Ovary (tissue), 9 donors: ENCODE measurements around the gene MYH11. TPM values are rescaled to one million over a fixed set of nuclear protein-coding genes. Genes with fewer than 3 reads are reported as not detected.

Experiments
- DNase-seq, 5 donors: peaks; one replicate each; pipeline ENCODE4 v3.0.0-alpha.2; 2019 to 2020
- H3K27ac ChIP-seq, 2 donors: fragments of 200-600 bp; one replicate each; pipeline versions ENCODE4 v1.5.1 to v1.8.0; 2019 to 2022
- H3K27me3 ChIP-seq: fragments of 200-600 bp; one replicate; pipeline ENCODE4 v1.8.0; 2022
- H3K36me3 ChIP-seq: fragments of 200-600 bp; sonication (generic); one replicate; pipeline ENCODE4 v1.5.1; 2019
- H3K4me1 ChIP-seq: one replicate; pipeline ENCODE4 v1.8.1; 2013; ENCODE audit warnings: mild to moderate bottlenecking, moderate library complexity; ENCODE audit not compliant: insufficient read depth
- H3K4me3 ChIP-seq: fragments of 200-600 bp; sonication (generic); one replicate; pipeline ENCODE4 v1.5.1; 2017
- H3K9me3 ChIP-seq, 2 donors: fragments of 200-600 bp in 1 of 2; sonication (generic) in 1 of 2; one replicate each; pipeline versions ENCODE4 v1.5.1 to v1.8.1; 2013 to 2019; ENCODE audit warnings: mild to moderate bottlenecking in 1 of 2, moderate library complexity in 1 of 2
- CTCF ChIP-seq, 3 donors: fragments of 450-650 bp in 2 of 3; fragments of 200-600 bp in 1 of 3; IDR thresholded peaks; one replicate each; pipeline versions ENCODE4 v1.5.1 to v1.8.0; 2016 to 2022; ENCODE audit warnings: antibody characterized with exemption in 3 of 3, mild to moderate bottlenecking in 1 of 3
- EP300 ChIP-seq: sonication (generic); formaldehyde crosslinking; IDR thresholded peaks from one replicate; pipeline ENCODE4 v1.6.1; 2017; ENCODE audit warnings: antibody characterized with exemption
- POLR2A ChIP-seq: fragments of 450-650 bp; IDR thresholded peaks from one replicate; pipeline ENCODE4 v1.6.1; 2017; ENCODE audit warnings: antibody characterized with exemption, mild to moderate bottlenecking, moderate library complexity
- WGBS, 3 donors: extraction: QIAGEN DNeasy Blood & Tissue Kit in 1 of 3; methylation state at CpG; one replicate each; pipeline versions ENCODE4 v1.1.5 to v1.1.7; 2013 to 2017; 5-methylcytosine and 5-hydroxymethylcytosine counted together
- intact Hi-C, 4 donors: fragments of 100-400 bp; cut with DNase I; formaldehyde crosslinking; loops; one replicate each; pipeline versions ENCODE4 v1.11.0 to v1.15.1; 2022 to 2023
- polyA plus RNA-seq, 2 donors: library from polyadenylated mRNA; stranded (reverse); fragments of 200-250 nt in 1 of 2; fragments of 350-450 nt in 1 of 2; fragmentation: Illumina TruSeq in 1 of 2; extraction: RNeasy Lipid Tissue Mini Kit (QIAGEN cat#74804) in 1 of 2; gene quantifications; one replicate each; pipeline ENCODE4 v1.2.3, GENCODE V29; 2013 to 2014
- total RNA-seq, 7 donors: library from RNA; depleted of rRNA in 2 of 7; stranded (reverse); fragments of >200 nt in 2 of 7; fragmentation: NEBNext Ultra II Directional in 3 of 7; extraction: Animal tissue kit (Norgen Biotek cat#: 25700) in 3 of 7; gene quantifications; one replicate each; pipeline versions ENCODE4 v1.1.0 to v1.2.4, GENCODE V29; 2016 to 2023
- donor health status: DM: no; HTN: no; CAD: no; lungs with moderate emphysema.
- donor health status: DM: no; HTN: no; CAD: no.
- donor health status: Bipolar disorder and iron deficiency.
- donor health status: DM: yes; HTN: yes; CAD: no.
- donor health status: DM: no; HTN: no; CAD: no.
- donor health status: DM: yes; HTN: yes; CAD: no.

The MYH11 gene
- total and polyA plus RNA-seq, 9 donors = 50.9 to 2,765 (median 263) TPM

GRCh38 chr16:15781650-15782049, 75.2 kb downstream of the MYH11 start:
- no peaks in the 10 kb centered on the region for H3K36me3 ChIP-seq
- H3K4me3 ChIP-seq = no peak overlapping the region
- no peak for TF ChIP-seq CTCF (IDR thresholded peaks at IDR 0.05)
- no peak for TF ChIP-seq EP300
- TF ChIP-seq POLR2A = no peak
- no peaks in the 10 kb centered on the region for H3K4me1 ChIP-seq
- DNase-seq = no peak
- intact Hi-C loops = no loop called here
- H3K27me3 ChIP-seq = no peaks in the 10 kb centered on the region
- H3K27ac ChIP-seq = no peak overlapping the region
- no peaks in the 10 kb centered on the region for H3K9me3 ChIP-seq
- WGBS, 3 donors = 93% methylated on average over 3 of the region's 3 CpGs

- 92 to 96% (median 95%) methylated on average over 7 of the region's 7 CpGs for WGBS, 3 donors
- no peaks in the 10 kb centered on the region for H3K36me3 ChIP-seq
Observed at GRCh38 chr16:15780805-15781204, 76.0 kb downstream of the MYH11 start.

GRCh38 chr16:15779664-15780351, 77.0 kb downstream of the MYH11 start:
- 93 to 94% (median 94%) methylated on average over 8 of the region's 8 CpGs for WGBS, 3 donors
- no peaks in the 10 kb centered on the region for H3K36me3 ChIP-seq
- no peaks in the 10 kb centered on the region for H3K27me3 ChIP-seq
- intact Hi-C loops = no loop called here
- H3K4me3 ChIP-seq = no peak overlapping the region
- no peak overlapping the region for H3K27ac ChIP-seq
- H3K4me1 ChIP-seq = no peaks in the 10 kb centered on the region
- H3K9me3 ChIP-seq = no peaks in the 10 kb centered on the region
- TF ChIP-seq CTCF (IDR thresholded peaks at IDR 0.05) = no peak
- no peak for TF ChIP-seq POLR2A
- TF ChIP-seq EP300 = no peak
- DNase-seq = no peak

More at GRCh38 chr16:15780805-15781204, 76.0 kb downstream of the MYH11 start:
- Histone ChIP-seq H3K27ac (no peak overlapping the region), H3K4me3 (no peak overlapping the region), H3K27me3 (no peaks in the 10 kb centered on the region), H3K9me3 (no peaks in the 10 kb centered on the region), H3K4me1 (no peaks in the 10 kb centered on the region)
- no peak for TF ChIP-seq EP300
- no peak for TF ChIP-seq POLR2A
- no peak for TF ChIP-seq CTCF (IDR thresholded peaks at IDR 0.05)
- no peak for DNase-seq
- intact Hi-C loops = no loop called here

- no peak overlapping the region for H3K27ac ChIP-seq
- no peak for DNase-seq
- no peaks in the 10 kb centered on the region for H3K36me3 ChIP-seq
- 89 to 90% (median 90%) methylated on average over 6 of the region's 6 CpGs for WGBS, 3 donors
- intact Hi-C loops = no loop called here
- H3K27me3 ChIP-seq = no peaks in the 10 kb centered on the region
- TF ChIP-seq POLR2A = no peak
- TF ChIP-seq EP300 = no peak
- no peak for TF ChIP-seq CTCF (IDR thresholded peaks at IDR 0.05)
- H3K4me3 ChIP-seq = no peak overlapping the region
- no peaks in the 10 kb centered on the region for H3K9me3 ChIP-seq
- no peaks in the 10 kb centered on the region for H3K4me1 ChIP-seq
Observed at GRCh38 chr16:15778999-15779614, 77.7 kb downstream of the MYH11 start.
